Stimulated activated naive CD8-positive, alpha-beta T cell treated with anti-CD3 and anti-CD28 coated beads, Interleukin-15, Interleukin-2, amounts not matched to agents 100 ng/mL and 50 ng/mL, for 24 hours (primary cell): ENCODE measurements around the gene CD300H.
"Not testable (repeated sequence)": the region's sequence is repeated elsewhere in the genome, so short reads cannot be mapped to it uniquely, and the experiment has no call there.

ENCODE experiments used
- H3K27ac Mint-ChIP-seq: one replicate; pipeline ENCODE4 v1.8.0; 2021; ENCODE audit warnings: mild to moderate bottlenecking, mixed read lengths
- H3K27me3 Mint-ChIP-seq: one replicate; pipeline ENCODE4 v1.8.0; 2021; ENCODE audit warnings: mixed read lengths
- H3K36me3 Mint-ChIP-seq: one replicate; pipeline ENCODE4 v1.8.0; 2021; ENCODE audit warnings: low read depth, mixed read lengths
- H3K4me1 Mint-ChIP-seq: one replicate; pipeline ENCODE4 v1.8.0; 2021; ENCODE audit warnings: low read depth, mixed read lengths
- H3K4me3 Mint-ChIP-seq: one replicate; pipeline ENCODE4 v1.8.0; 2021; ENCODE audit warnings: mild to moderate bottlenecking, mixed read lengths
- H3K9me3 Mint-ChIP-seq: one replicate; pipeline ENCODE4 v1.8.0; 2021; ENCODE audit warnings: mixed read lengths

CD300H gene

GRCh38 chr17:74571621-74572270 is 4.4 kb upstream of the CD300H start:
- no peaks in the 10 kb centered on the region for H3K36me3 Mint-ChIP-seq
- H3K27ac Mint-ChIP-seq = no peak overlapping the region
- peaks cover 16% of the 10 kb centered on the region for H3K4me1 Mint-ChIP-seq
- H3K27me3 Mint-ChIP-seq = peaks cover 62% of the 10 kb centered on the region
- no peaks in the 10 kb centered on the region for H3K9me3 Mint-ChIP-seq
- H3K4me3 Mint-ChIP-seq = no peak overlapping the region

- peaks cover 16% of the 10 kb centered on the region for H3K4me1 Mint-ChIP-seq
- H3K27me3 Mint-ChIP-seq = peaks cover 48% of the 10 kb centered on the region
- H3K36me3 Mint-ChIP-seq = no peaks in the 10 kb centered on the region
- H3K27ac Mint-ChIP-seq = no peak overlapping the region
- H3K4me3 Mint-ChIP-seq = no peak overlapping the region
- H3K9me3 Mint-ChIP-seq = no peaks in the 10 kb centered on the region
These were observed 2.0 kb upstream of the CD300H start for GRCh38 chr17:74569020-74570003.

DNA sequence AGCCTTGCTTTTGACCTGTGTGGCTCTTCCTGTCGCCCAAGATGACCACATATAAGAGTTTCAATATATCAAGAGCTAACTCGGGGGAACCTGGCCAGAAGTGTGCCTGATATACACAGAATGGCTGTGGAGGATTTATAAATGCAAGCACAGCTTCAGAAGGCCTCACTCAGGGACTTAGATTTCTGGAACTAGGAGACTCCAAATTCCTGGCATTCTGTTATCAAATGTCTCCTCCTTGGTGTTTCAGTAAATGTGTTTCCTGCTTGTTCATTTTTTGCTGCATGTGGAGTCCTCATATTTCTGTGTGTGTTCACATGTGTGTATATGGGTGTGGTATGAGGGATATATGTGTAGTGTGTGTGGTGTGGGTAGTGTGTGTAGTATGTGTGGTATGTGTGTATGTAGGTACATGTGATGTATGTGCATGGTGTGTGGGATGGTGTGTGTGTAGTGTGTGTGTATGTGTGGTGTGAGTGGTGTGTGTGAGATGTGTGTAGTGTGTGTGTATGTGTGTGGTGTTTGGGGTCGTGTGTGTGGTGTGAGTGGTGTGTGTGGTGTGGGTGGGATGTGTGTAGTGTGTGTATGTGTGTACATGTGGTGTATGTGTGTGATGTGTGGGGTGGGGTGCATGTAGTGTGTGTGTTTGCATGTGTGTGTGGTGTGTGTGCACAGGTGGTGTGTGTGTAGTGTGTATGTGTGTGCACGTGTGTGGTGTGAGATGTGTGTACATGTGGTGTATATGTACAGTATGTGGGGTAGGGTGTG is 981 bp upstream of the CD300H start:
- Mint-ChIP-seq H3K9me3 (no peaks in the 10 kb centered on the region), H3K4me3 (no peak overlapping the region), H3K27me3 (peaks cover 47% of the 10 kb centered on the region), H3K27ac (no peak overlapping the region), H3K36me3 (no peaks in the 10 kb centered on the region), H3K4me1 (peaks cover 16% of the 10 kb centered on the region)

DNA sequence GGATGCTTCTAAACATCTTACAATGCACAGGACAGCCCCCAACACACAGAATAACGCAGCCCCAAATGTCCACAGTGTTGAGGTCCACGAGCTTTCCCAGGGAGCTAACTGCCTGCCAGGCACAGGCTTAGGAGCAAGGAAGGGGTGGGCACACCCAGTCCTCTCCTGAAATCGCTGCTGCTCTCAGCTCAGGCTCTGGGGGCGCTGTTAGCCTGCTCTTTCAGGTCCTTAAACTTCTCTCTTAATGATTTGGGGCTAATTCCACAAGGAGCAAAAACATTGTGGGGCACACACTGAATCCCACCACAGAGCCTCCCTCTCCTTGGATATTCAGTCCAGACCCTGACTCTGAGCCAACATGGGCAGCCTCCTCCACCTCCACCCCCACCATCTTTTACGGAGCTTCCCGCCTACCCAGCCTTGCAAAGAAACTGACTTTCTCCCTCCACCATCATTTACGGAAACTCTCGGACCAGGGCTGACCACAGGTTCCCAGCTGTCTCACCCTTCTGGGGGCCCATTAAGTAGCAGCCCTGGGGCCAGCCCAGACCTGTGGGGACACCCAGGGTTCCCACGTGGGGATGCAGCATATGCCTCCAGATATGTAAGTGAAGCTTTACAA is 1.1 kb downstream of the CD300H start:
- H3K4me1 Mint-ChIP-seq = peaks cover 20% of the 10 kb centered on the region
- no peaks in the 10 kb centered on the region for H3K36me3 Mint-ChIP-seq
- H3K27ac Mint-ChIP-seq = no peak overlapping the region
- no peak overlapping the region for H3K4me3 Mint-ChIP-seq
- H3K9me3 Mint-ChIP-seq = no peaks in the 10 kb centered on the region
- H3K27me3 Mint-ChIP-seq = peaks cover 40% of the 10 kb centered on the region

- H3K27ac Mint-ChIP-seq = no peak overlapping the region
- H3K4me1 Mint-ChIP-seq = peaks cover 20% of the 10 kb centered on the region
- no peaks in the 10 kb centered on the region for H3K36me3 Mint-ChIP-seq
- H3K9me3 Mint-ChIP-seq = no peaks in the 10 kb centered on the region
- H3K4me3 Mint-ChIP-seq = no peak overlapping the region
- peaks cover 31% of the 10 kb centered on the region for H3K27me3 Mint-ChIP-seq
These were observed 2.2 kb downstream of the CD300H start for GRCh38 chr17:74565126-74565525.

DNA sequence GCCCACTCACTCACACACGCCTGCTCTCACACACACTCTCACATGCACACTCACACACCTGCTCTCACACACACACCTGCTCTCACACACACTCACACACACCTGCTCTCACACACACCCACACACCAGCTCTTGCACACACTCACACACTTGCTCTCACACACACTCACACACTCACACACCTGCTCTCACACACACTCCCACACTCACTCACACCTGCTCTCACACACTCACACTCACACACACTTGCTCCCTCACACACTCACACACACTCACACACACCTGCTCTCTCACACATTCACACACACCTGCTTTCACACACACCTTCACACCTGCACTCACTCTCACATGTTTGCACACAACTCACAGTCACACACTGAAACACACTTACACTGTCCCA is 4.0 kb downstream of the CD300H start:
- peaks cover 18% of the 10 kb centered on the region for H3K4me1 Mint-ChIP-seq
- H3K27ac Mint-ChIP-seq = peak overlapping the region; percentile 50
- no peak overlapping the region for H3K4me3 Mint-ChIP-seq
- no peaks in the 10 kb centered on the region for H3K9me3 Mint-ChIP-seq
- H3K36me3 Mint-ChIP-seq = no peaks in the 10 kb centered on the region
- H3K27me3 Mint-ChIP-seq = peaks cover 17% of the 10 kb centered on the region

GRCh38 chr17:74561586-74561985 is 5.7 kb downstream of the CD300H start:
- Mint-ChIP-seq H3K27ac (no peak overlapping the region), H3K36me3 (no peaks in the 10 kb centered on the region), H3K4me1 (peaks cover 21% of the 10 kb centered on the region), H3K27me3 (peaks cover 4% of the 10 kb centered on the region), H3K9me3 (peaks cover 1% of the 10 kb centered on the region), H3K4me3 (no peak overlapping the region)

GRCh38 chr17:74558882-74559519 is 8.3 kb downstream of the CD300H start:
- no peak overlapping the region for H3K4me3 Mint-ChIP-seq
- H3K27me3 Mint-ChIP-seq = no peaks in the 10 kb centered on the region
- no peak overlapping the region for H3K27ac Mint-ChIP-seq
- H3K9me3 Mint-ChIP-seq = peaks cover 7% of the 10 kb centered on the region
- peaks cover 21% of the 10 kb centered on the region for H3K4me1 Mint-ChIP-seq
- no peaks in the 10 kb centered on the region for H3K36me3 Mint-ChIP-seq

GRCh38 chr17:74558402-74558801 is 8.9 kb downstream of the CD300H start:
- not testable (repeated sequence) for H3K27me3 Mint-ChIP-seq, H3K4me3 Mint-ChIP-seq, H3K36me3 Mint-ChIP-seq, H3K9me3 Mint-ChIP-seq
- peak overlapping the region; percentile 24 for H3K27ac Mint-ChIP-seq
- H3K4me1 Mint-ChIP-seq = peaks cover 21% of the 10 kb centered on the region

GRCh38 chr17:74555427-74555940 is 11.8 kb downstream of the CD300H start:
- Mint-ChIP-seq H3K27me3 (no peaks in the 10 kb centered on the region), H3K36me3 (no peaks in the 10 kb centered on the region), H3K4me1 (peaks cover 17% of the 10 kb centered on the region), H3K9me3 (peaks cover 7% of the 10 kb centered on the region), H3K4me3 (no peak overlapping the region), H3K27ac (no peak overlapping the region)

- Mint-ChIP-seq H3K27ac (no peak overlapping the region), H3K9me3 (peaks cover 7% of the 10 kb centered on the region), H3K27me3 (no peaks in the 10 kb centered on the region), H3K36me3 (no peaks in the 10 kb centered on the region), H3K4me3 (no peak overlapping the region), H3K4me1 (peaks cover 17% of the 10 kb centered on the region)
These were observed 12.4 kb downstream of the CD300H start for GRCh38 chr17:74554909-74555308.

GRCh38 chr17:74552037-74552436 is 15.3 kb downstream of the CD300H start:
- Mint-ChIP-seq H3K9me3 (peaks cover 7% of the 10 kb centered on the region), H3K4me3 (no peak overlapping the region), H3K36me3 (no peaks in the 10 kb centered on the region), H3K4me1 (peaks cover 7% of the 10 kb centered on the region), H3K27me3 (peaks cover 3% of the 10 kb centered on the region), H3K27ac (no peak overlapping the region)

- Mint-ChIP-seq H3K27ac (no peak overlapping the region), H3K4me1 (peaks cover 7% of the 10 kb centered on the region), H3K27me3 (peaks cover 3% of the 10 kb centered on the region), H3K9me3 (no peaks in the 10 kb centered on the region), H3K4me3 (no peak overlapping the region), H3K36me3 (no peaks in the 10 kb centered on the region)
These were observed 16.7 kb downstream of the CD300H start for GRCh38 chr17:74550602-74551001.

DNA sequence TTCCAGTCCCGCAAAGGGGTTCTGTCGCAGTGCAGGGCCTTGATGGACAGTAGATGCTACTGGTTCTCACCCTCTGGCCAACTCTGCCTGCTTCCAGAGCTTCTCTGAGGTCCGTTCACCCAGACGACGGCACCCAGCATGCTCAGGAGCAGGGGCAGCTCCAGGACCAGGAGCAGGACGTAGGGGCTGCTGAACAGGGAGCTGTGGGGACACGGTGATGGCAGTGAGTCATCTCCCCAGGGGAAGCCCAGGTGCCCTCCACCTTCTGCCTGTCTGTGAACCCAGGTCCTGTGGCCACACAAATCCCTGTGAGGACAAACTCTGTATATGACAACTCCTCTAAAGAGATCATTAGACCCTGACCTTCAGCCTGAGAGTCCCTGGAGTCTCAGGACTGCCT is 18.0 kb downstream of the CD300H start:
- Mint-ChIP-seq H3K27ac (no peak overlapping the region), H3K36me3 (no peaks in the 10 kb centered on the region), H3K9me3 (no peaks in the 10 kb centered on the region)

More for the DNA sequence above, 18.0 kb downstream of the CD300H start:
- Mint-ChIP-seq H3K4me3 (no peak overlapping the region), H3K27me3 (peaks cover 3% of the 10 kb centered on the region), H3K4me1 (peaks cover 7% of the 10 kb centered on the region)
